HTR-8/SVneo (cell line): ENCODE measurements around the gene DDA1.
"Not testable (repeated sequence)": the region's sequence is repeated elsewhere in the genome, so short reads cannot be mapped to it uniquely, and the experiment has no call there.

Source experiments
- DNase-seq: peaks from one replicate; pipeline ENCODE4 v3.0.0; 2011; ENCODE audit warnings: low spot score, mixed read lengths; ENCODE audit not compliant: insufficient read length
- FAIRE-seq: peaks from 2 replicates; lab custom pipeline; 2011; peaks lifted over from hg19 to GRCh38; lab: Jason Lieb, UNC

Gene DDA1

DNA sequence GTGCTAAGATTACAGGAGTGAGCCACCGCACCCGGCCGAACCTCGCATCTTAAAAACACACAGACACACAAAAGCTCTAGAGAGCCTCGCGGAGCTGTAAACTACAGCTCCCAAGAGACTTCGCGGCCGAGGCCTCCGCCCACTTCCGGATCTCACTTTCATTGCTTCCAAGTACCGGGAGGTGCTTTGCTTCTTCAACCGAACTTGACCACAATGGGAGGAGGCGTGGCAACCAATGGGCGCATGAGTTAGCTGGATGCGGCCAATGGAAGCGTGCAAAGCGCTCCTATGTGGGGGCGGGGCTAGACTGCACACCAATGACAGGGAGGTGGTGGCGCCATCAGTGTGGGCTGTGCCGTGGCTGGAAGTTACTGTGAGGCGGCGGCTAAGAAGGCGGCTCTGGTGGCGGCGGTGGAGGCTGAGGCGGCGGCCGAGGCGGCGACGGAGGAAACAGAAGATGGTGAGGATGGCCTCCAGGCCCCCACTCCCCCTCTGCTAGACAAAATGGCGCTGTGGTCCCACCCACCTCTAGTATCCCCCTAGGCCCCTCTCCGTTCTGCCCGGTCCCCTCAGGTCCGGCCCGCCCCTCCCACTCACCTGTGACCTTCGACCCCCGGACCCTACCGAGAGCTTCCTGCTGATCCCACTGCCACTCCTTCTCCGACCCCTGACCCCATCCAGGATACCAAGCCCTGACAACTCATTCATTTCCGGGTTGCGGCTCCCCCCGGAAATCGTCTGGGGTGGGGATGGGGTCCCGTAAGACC is at the start of gene DDA1:
TSS of gene DDA1 (plus strand) at position 366 of the 767 bp plus-strand sequence. CDS start at position 458, 92 bp downstream.
- FAIRE-seq: peak; percentile 99
- peak; percentile 99 for DNase-seq

DNA sequence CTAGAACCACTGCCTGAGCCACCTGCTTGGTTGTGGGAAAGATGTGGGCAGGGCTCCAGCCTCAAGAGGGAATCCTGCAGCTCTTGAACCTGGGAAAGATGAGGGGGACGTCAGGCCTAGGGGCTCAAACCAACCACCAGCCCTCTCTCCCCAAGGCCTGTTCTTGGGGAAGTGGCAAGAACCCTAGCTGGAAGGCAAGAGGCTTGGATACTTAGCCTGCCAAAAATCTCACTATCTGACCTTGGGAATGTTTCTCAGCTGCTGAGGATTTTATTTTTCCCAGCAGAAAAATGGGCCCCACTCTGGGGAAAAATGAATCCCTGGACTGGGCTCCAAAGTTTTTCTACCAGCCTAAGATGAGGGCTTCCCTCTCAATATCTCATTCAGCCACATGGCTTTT is 49.4 kb upstream of the DDA1 start:
- DNase-seq (no peak), FAIRE-seq (no peak)

DNA sequence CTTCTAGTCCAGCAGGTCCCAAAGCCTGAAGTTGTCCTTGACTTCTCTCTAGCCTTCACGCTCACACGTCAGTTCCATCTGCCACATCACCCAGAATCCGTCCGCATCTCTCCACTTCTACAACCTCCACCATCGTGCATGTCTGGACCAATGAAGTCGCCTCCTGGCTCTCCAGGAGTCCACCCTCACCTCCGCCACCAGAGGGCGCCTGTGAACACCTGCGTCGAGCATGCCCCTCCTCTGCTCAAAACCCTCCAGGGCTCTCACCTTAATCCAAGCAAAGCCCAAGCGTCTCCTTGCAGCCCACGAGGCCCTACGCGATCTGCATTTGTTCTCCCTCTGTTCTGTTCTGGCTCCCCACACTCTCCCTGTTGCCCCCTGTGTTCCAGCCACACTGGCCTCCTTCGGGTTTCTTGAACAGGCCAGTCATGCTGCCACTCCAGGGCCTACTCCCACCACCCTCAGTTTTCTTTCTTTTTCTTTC is 48.5 kb upstream of the DDA1 start:
- DNase-seq (peak; percentile 89), FAIRE-seq (peak; percentile 65)

DNA sequence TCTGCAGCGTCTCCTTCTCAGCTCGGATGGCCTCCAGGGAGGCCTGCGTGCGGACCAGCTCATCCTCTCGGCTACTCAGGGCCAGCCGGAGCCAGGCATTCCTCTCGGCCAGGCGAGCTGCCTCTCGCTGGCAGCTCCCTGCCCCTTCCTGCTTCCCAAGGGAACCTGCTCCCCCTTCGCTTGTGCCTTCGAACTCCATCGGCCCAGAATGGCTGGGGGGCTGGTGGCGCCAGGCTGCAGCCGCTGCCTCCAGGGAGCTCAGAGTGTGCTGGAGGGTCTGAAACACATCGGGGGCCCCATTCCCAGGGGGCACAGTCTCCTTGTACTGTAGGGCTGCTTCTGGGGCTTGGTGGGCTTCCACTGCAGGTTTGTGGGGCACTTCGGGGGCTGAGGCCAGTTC is 46.8 kb upstream of the DDA1 start:
- FAIRE-seq: no peak

DNA sequence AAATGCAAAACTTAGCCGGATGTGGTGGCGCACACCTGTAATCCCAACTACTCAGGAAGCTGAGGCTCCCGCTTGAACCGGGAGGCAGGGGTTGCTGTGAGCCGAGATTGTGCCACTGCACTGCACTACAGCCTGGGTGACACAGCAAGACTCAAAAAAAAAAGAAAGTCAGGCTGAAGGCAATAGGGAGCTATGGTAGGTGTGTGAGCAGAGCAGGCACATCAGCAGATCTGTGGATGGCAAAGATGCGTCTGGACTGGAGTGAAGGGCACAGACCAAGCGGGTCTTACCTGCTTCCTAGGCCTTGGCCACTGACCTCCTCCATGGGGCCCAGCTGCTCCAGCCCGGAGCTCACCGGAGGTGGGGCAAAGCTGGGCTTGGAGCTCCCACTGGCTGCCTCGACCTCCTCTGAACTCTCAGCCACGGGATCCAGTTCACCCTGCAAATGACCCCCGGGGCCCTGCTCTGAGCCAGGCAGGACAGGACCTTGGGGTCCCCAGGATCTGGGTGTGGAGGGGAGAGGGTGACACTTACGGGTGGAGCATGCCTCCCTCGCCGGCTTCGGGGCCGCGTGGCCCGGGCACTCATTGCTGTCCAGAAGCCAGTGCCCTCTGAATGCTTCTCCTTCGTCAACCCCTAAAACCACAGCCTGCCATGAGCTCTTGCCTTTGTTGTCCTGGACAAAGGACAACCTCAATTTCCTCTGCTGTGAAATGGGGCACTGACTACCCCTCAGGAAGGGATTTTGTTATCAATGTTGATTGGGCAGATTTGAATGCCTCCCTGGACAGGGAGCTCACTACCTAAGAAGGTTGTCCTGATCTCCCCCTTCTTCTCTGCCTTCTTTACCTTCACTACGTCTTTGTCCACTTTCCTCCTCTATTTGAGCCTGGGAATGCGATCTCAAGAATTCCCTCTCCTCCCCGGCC is 45.4 kb upstream of the DDA1 start:
- FAIRE-seq (no peak), DNase-seq (no peak)

More for the DNA sequence above, 46.8 kb upstream of the DDA1 start:
- no peak for DNase-seq

DNA sequence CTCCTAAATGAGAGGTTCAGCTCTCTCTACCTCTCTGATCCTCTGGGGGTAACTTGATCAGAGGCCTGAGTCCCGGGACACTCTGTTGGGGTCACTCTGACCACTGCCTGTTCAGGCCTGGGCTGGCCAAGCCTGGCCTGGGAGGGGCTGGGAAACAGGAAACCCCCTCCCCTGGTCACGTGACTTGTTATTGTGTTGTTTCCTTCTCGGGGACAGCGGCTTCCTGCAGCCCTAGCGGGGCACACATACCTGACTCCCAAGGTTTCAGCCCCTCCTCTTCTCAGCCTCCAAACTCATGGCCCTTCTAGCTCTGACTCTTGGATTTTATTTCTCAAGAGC is 44.8 kb upstream of the DDA1 start, which contains the start of gene USHBP1:
TSS of gene USHBP1 (minus strand) at position 105 of the 339 bp plus-strand sequence. CDS start 446 bp downstream, outside the sequence.
- DNase-seq (no peak), FAIRE-seq (no peak)

DNA sequence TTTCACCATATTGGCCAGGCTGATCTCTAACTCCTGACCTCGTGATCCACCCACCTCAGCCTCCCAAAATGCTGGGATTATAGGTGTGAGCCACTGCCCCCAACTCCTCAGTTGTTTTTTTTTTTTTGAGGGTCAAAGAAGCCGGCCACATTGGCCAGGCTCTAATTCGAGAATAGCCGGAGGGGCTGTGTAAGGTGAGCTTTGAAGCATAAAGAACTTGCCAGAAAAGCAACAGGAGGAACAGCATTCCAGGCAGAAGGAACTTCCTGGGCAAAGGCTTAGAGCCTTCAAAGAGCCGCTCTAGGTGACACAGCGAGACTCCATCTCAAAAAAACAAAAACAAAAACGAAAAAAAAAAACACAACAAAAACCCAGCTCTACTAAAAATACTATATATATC is 43.3 kb upstream of the DDA1 start:
- FAIRE-seq: no peak
- DNase-seq: no peak

DNA sequence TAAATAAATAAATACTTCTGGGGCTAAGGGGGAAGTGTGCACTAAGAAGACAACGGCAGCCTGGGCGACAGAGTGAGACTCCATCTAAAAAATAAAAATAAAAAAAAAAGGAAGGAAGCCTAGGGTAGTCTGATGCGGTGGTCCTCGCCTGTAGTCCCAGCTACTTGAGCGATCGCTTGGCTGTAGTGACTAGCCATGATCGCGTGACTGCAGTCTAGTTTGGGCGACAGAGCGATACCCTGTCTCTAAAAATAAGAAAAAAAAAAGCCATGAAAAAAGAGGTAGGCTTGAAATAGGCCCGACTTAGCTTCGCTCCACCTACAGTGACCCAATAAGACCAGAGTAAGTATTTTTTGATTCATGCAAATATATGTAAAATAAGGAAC is 42.8 kb upstream of the DDA1 start:
- FAIRE-seq: no peak
- DNase-seq: no peak

DNA sequence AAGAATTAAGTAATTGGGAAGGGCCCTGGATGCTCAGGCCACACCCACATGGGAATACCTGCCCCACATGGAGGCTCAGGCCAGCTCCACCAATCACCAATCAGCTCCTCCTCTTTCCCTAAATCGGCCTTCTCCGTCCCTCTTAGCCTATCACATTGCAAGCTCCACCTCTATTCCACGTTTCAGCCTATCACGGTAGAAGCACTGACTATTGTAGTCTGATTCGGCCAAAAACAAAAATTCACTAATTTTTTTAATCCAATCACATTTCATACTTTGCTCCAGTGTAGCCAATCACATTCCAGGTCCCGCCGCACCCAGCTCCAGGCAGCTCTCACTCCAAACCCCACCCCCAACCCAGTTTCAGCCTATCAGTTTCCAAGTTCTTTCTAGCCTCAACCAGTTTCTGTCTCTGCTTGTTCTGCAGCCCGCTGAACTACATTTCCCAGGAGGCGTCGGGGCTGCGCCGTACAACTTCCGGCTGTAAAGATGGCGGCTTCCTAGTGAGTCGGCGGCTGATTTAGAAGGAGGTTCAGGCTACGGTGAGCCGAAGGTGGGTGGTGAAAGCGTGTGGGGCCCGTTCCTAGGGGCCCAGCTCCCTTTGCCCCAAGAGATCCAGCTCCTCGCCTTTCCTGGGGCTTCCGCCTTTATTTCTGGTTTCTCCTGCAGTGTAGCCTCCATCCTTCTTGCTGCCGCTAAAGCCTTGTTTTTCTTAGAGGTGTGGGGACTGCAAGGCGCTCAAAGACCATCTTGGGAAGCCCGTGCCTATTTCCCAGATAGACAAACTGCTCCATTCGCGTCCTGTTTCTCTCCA is 42.2 kb upstream of the DDA1 start, which contains the start of gene BABAM1:
TSS of gene BABAM1 (plus strand) at position 469 of the 814 bp plus-strand sequence. CDS start 1,364 bp downstream, outside the sequence.
- DNase-seq: peak; percentile 99
- peak; percentile 73 for FAIRE-seq

DNA sequence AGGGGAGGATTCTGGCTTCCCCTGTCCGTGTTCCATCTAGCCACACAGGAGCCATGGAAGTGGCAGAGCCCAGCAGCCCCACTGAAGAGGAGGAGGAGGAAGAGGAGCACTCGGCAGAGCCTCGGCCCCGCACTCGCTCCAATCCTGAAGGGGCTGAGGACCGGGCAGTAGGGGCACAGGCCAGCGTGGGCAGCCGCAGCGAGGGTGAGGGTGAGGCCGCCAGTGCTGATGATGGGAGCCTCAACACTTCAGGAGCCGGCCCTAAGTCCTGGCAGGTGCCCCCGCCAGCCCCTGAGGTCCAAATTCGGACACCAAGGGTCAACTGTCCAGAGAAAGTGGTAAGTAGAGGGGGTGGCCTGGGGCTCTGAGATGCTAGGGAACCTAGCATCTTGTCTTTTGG is 40.6 kb upstream of the DDA1 start:
- FAIRE-seq: no peak
- no peak for DNase-seq

DNA sequence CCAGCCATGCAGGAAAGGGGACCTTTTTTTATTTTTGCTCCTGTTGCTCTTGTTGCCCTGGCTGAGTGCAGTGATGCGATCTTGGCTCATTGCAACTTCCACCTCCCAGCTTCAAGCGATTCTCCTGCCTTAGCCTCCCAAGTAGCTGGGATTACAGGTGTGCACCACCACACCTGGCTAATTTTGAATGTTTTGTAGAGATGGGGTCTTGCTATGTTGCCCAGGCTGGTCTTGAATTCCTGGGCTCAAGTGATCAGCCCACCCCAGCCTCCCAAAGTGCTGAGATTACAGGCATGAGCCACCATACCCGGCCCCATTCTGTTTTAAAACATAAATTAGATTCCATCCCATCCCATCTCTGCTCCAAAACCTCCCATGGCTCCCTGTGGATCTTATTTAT is 34.5 kb upstream of the DDA1 start:
- not testable (repeated sequence) for FAIRE-seq, DNase-seq

DNA sequence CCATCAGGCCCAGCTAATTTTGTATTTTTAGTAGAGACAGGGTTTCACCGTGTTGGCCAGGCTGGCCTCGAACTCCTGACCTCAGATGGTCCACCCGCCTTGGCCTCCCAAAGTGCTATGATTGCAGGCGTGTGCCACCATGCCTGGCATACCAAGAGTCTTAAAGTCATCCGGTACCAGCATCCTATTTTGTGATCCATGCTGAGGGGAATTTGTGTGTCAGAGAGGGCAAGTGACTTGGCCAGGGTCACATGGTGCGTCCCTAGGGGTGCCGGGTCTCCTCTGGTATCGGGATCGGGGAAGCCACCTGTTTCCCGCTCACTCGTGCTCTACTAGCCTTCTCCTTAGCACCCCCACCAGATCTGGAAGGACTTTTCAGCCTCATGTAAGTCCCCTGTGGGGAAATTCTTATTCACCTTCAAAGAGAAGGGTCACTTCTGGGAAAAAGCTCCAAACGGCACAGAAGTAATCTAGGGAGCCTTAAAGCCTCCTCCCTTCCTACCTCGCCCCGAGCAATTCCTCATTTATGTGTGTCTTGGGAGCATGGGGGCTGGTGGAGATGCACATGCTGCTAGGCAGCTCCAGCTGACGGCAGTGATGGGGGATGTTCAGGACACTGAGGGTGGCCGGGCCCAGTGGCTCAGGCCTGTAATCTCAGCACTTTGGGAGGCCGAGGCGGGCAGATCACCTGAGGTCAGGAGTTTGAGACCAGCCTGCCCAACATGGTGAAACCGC is 33.8 kb upstream of the DDA1 start:
- DNase-seq: no peak
- no peak for FAIRE-seq

DNA sequence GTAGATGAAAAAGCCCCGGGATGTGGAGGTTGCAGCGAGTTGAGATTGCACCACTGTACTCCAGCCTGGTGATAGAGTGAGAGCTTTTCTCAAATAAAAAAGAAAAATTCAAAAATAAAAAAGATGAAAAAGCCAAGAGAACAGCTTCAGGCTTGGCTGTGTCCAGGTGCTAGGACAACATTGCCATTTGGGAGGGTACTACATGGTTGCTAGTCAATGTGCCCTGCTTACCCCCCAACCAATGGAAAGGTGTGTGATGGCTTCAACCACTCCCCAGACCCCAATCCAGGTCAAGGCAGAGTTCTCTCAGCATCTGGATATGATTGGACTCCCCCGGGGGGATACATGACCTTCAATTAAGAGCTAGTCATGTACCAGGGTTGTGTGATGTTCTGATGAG is 29.9 kb upstream of the DDA1 start:
- DNase-seq (no peak), FAIRE-seq (no peak)

DNA sequence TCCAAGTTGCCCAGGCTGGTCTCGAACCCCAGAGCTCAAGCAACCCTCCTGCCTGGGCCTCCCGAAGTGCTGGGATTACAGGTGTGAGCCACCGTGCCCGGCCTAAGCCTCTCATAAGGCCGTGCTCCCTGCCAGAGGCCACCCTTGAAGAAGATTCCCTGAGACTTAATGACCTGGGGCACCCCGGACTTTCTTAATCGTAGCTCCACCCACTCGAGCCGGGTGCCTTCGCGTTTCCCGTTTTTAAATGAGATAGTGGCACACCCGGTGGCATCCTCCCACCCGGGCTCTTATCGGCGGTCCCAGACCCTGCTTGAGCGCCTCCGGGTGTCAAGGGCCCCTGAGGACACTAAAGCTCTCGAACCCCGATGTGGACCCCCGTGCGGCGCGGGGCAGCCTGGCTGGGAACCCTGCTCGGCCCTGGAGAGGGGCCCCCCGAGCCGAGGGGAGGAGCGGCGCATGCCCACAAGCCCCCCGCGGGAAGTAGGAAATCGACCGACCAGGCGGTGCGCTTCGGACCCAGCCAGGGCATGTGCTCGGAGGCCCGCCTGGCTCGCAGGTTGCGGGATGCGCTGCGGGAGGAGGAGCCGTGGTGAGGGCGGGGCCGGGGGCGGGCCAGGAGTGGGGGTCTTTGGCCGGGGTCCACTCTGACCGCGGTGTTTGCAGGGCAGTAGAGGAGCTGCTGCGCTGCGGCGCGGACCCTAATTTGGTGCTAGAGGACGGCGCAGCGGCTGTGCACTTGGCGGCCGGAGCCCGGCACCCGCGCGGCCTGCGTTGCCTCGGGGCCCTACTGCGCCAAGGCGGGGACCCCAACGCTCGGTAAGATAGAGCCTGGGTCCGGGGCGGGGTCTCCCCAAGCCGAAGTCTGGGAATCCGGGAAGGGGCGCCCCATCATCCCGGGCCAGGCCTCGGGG is 27.7 kb upstream of the DDA1 start, which contains the start of gene ANKLE1:
TSS of gene ANKLE1 (plus strand) at position 511 of the 914 bp plus-strand sequence. CDS start at position 531, 20 bp downstream.
- FAIRE-seq: no peak
- DNase-seq: no peak

DNA sequence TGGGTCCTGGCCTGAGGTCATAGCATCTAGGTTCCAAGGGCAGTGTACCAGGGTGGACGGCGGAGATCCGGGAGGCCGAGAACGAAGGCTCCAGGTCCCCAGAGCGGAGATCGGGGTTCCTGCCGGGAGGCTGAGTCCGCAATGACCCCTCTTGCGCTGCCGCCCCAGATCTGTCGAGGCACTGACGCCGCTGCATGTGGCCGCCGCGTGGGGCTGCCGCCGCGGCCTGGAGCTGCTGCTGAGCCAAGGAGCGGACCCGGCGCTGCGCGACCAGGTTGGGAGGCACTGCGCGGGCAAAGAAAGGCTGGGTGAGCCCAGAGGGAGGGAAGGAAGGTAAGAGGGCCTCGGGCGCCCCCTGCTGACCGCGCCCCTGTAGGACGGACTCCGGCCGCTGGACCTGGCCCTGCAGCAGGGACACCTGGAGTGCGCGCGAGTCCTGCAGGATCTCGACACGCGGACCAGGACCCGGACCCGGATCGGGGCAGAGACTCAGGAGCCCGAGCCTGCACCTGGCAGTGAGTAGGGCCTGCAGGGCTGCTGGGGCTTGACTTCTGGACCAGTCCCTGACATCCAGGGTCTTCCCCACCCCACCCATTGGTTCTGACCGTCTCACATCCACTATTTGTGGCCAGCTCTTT is 26.8 kb upstream of the DDA1 start:
- peak; percentile 90 for DNase-seq

DNA sequence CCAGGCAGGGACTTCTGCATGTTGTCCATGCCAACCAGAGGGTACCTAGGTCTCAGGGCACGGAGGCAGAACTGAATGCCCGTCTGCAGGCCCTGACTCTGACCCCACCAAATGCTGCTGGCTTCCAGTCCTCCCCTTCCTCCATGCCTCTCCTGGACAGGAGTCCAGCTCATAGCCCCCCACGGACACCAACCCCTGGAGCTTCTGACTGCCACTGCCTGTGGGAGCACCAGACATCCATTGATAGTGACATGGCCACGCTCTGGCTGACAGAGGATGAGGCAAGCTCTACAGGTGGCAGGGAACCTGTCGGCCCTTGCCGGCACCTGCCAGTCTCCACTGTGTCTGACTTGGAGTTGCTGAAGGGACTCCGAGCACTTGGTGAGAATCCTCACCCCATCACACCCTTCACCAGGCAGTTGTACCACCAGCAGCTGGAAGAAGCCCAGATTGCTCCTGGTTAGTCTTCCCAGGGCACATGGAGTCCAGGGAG is 25.8 kb upstream of the DDA1 start:
- FAIRE-seq: no peak

More for the DNA sequence above, 26.8 kb upstream of the DDA1 start:
- FAIRE-seq: peak; percentile 92

DNA sequence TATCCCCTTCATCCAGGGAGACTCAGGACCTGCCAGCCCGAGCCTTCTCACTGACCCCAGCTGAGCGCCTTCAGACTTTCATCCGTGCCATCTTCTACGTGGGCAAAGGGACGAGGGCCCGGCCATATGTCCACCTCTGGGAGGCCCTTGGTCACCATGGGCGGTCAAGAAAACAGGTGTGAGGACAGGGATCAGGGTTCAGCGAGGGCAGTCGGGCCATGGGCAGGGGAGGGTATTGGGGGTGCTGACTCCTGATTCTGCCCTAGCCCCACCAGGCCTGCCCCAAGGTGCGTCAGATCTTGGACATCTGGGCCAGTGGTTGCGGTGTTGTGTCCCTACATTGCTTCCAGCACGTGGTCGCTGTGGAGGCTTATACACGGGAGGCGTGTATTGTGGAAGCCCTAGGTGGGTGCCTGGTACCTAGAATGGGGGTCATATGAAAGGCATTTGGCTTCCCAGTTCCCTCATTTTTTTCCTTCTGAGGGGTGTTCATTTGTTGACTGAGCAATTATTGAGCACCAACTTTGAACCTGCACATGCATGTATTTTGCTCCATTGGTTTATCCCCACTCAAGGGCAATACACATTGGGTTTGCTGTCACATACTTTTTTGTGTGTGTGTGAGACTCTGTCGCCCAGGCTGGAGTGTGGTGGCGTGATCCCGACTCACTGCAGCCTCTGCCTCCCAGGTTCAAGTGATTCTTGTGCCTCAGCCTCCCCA is 23.8 kb upstream of the DDA1 start:
- DNase-seq: no peak
- no peak for FAIRE-seq

More for the DNA sequence above, 25.8 kb upstream of the DDA1 start:
- no peak for DNase-seq
